Measurements from ENCODE around the gene TPRG1L.

The TPRG1L gene

DNA sequence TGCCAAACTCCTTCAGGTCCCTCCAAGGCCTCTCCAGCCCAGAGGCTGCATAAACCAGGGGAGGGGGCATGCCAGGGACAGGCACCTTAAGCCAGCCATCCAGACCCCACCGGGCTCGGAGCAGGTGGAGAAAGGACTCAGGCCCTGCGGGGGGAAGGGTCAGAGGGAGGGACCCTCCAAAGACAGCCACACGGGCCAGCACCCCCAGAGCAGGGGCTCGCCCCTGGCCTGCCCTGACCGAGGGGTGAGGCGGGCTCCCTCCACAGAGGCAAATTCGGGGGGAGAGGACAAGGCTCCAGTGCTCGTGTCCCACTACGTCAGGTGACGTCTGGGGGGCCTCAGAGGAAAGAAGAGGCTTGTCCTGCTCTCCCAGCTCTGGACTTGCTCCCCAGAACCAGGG, 21.7 kb upstream of the TPRG1L start:
- H3K36me3 ChIP-seq (ENCODE audit: control insufficient read depth in 4 of 4, insufficient read depth in 4 of 4, low read length in 3 of 4), result peaks cover 4 to 47% (median 17%) of the 10 kb centered on the region in 4 experiments
- H3K9me3 ChIP-seq (ENCODE audit: control extremely low read depth in 1 of 5, control insufficient read depth in 4 of 5, insufficient read depth in 2 of 5, low read depth in 1 of 5, low read length in 4 of 5), result no peaks in the 10 kb centered on the region
- no peak overlapping the region for H3K27ac ChIP-seq (ENCODE audit: insufficient read depth in 1 of 2, low read depth in 1 of 2, low read length in 2 of 2, poor library complexity in 1 of 2, severe bottlenecking in 2 of 2)
- H3K4me1 ChIP-seq (ENCODE audit: control extremely low read depth in 1 of 4, control insufficient read depth in 4 of 4, insufficient read depth in 4 of 4, low read length in 3 of 4), result peaks cover 0 to 51% (median 19%) of the 10 kb centered on the region in 4 experiments
- ChIA-PET POLR2A (no interaction called here), CTCF (interaction anchor here (1.4 kb wide), 1 partner anchor 15 kb away, joined by 5 read pairs; no protein-coding TSS in a partner anchor)
- WGBS (ENCODE audit: insufficient coverage), result 98% methylated on average over 5 of the region's 11 CpGs
- no peak overlapping the region for H3K4me3 ChIP-seq (ENCODE audit: control insufficient read depth in 1 of 7, extremely low read depth in 1 of 7, insufficient read depth in 4 of 7, low read depth in 2 of 7, low read length in 6 of 7)
- DNase-seq, result no peak
- no peaks in the 10 kb centered on the region for H3K27me3 ChIP-seq (replicated peaks in 2 of 5; ENCODE audit: control insufficient read depth in 4 of 5, insufficient read depth in 5 of 5, low read length in 4 of 5)

DNA sequence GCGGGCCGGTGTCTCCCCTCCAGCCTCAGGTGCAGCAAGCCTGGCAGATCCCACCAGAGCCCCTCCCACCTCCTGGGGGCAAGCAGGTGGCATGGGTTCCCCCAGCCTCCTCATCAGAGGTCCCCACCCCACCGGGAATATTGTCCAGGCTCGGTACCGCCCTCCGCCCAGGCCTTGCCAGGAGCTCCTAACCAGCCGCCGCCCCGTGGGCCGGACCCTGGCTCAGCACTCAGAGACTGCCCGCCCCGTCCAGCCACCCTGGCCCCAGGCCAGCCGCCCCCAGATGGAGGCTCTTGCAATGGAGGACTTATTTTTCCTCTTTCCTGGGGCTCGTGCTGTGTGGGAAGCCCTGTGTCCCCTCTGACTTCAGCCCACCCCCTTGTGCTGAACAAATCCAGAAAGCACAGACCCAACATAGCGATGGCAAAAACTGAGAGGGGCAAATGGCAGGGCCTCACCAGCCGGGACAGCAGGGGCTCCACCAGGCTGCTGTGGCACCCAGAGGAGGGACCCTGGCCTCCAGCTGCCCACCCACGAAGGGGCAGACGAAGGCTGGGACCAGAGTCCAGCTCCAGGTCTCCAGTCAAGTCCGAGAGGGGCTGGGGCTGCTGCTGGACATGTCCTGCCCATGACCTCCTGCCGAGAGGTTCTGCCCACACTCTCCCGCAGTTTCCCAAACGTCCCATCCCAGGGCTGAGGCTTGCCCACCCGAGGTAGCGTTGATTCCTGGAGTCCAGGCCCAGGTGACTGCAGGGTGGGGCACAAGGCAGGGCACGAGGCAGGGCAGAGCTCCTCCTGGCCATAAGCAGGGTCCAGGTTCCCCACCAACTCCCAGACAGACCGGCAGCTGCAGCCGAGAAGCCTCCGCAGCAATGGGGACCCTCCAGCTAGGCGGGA, 21.0 kb upstream of the TPRG1L start:
- DNase-seq, result no peak
- no peaks in the 10 kb centered on the region for H3K27me3 ChIP-seq (replicated peaks in 2 of 5; ENCODE audit: control insufficient read depth in 4 of 5, insufficient read depth in 5 of 5, low read length in 4 of 5)
- no peaks in the 10 kb centered on the region for H3K9me3 ChIP-seq (ENCODE audit: control extremely low read depth in 1 of 5, control insufficient read depth in 4 of 5, insufficient read depth in 2 of 5, low read depth in 1 of 5, low read length in 4 of 5)
- H3K36me3 ChIP-seq (ENCODE audit: control insufficient read depth in 4 of 4, insufficient read depth in 4 of 4, low read length in 3 of 4), result peaks cover 4 to 48% (median 19%) of the 10 kb centered on the region in 4 experiments
- ChIA-PET CTCF (no interaction called here), POLR2A (no interaction called here)
- H3K4me3 ChIP-seq (ENCODE audit: control insufficient read depth in 1 of 7, extremely low read depth in 1 of 7, insufficient read depth in 4 of 7, low read depth in 2 of 7, low read length in 6 of 7), result no peak overlapping the region
- peaks cover 0 to 51% (median 19%) of the 10 kb centered on the region in 4 experiments for H3K4me1 ChIP-seq (ENCODE audit: control extremely low read depth in 1 of 4, control insufficient read depth in 4 of 4, insufficient read depth in 4 of 4, low read length in 3 of 4)
- WGBS (ENCODE audit: insufficient coverage), result 93% methylated on average over 22 of the region's 29 CpGs
- H3K27ac ChIP-seq (ENCODE audit: insufficient read depth in 1 of 2, low read depth in 1 of 2, low read length in 2 of 2, poor library complexity in 1 of 2, severe bottlenecking in 2 of 2), result no peak overlapping the region

DNA sequence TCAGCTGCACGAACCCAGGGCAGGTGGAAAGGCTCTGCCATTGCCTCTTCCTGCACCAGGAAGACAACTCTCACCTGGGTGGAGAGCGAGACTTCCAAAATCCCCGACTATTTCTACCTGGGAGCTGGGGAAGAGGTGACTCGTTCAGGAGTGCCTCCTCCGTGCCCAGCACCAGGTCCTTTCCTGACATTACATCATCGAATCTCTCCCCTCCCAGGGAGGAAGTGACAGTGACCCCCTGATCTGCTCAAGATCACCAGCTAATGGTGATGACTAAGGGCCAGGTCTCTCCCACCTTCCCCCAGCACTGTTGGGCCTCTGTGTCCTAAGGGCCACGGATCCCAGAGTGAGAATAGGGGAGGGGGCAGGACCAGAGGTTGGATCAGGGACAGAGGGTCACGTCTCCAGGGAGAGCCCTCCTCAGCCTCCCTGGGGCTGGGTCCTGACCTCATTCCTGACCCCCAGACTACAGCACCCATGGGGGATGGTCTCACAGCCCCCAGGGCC, 20.3 kb upstream of the TPRG1L start:
- ChIA-PET CTCF (no interaction called here), POLR2A (no interaction called here)
- Histone ChIP-seq H3K27ac (ENCODE audit: insufficient read depth in 1 of 2, low read depth in 1 of 2, low read length in 2 of 2, poor library complexity in 1 of 2, severe bottlenecking in 2 of 2) (no peak overlapping the region), H3K9me3 (ENCODE audit: control extremely low read depth in 1 of 5, control insufficient read depth in 4 of 5, insufficient read depth in 2 of 5, low read depth in 1 of 5, low read length in 4 of 5) (no peaks in the 10 kb centered on the region), H3K4me3 (ENCODE audit: control insufficient read depth in 1 of 7, extremely low read depth in 1 of 7, insufficient read depth in 4 of 7, low read depth in 2 of 7, low read length in 6 of 7) (no peak overlapping the region), H3K36me3 (ENCODE audit: control insufficient read depth in 4 of 4, insufficient read depth in 4 of 4, low read length in 3 of 4) (peaks cover 4 to 48% (median 19%) of the 10 kb centered on the region in 4 experiments), H3K27me3 (replicated peaks in 2 of 5; ENCODE audit: control insufficient read depth in 4 of 5, insufficient read depth in 5 of 5, low read length in 4 of 5) (no peaks in the 10 kb centered on the region), H3K4me1 (ENCODE audit: control extremely low read depth in 1 of 4, control insufficient read depth in 4 of 4, insufficient read depth in 4 of 4, low read length in 3 of 4) (peaks cover 0 to 51% (median 19%) of the 10 kb centered on the region in 4 experiments)
- WGBS (ENCODE audit: insufficient coverage), result 99% methylated on average over 6 of the region's 8 CpGs
- DNase-seq, result no peak

DNA sequence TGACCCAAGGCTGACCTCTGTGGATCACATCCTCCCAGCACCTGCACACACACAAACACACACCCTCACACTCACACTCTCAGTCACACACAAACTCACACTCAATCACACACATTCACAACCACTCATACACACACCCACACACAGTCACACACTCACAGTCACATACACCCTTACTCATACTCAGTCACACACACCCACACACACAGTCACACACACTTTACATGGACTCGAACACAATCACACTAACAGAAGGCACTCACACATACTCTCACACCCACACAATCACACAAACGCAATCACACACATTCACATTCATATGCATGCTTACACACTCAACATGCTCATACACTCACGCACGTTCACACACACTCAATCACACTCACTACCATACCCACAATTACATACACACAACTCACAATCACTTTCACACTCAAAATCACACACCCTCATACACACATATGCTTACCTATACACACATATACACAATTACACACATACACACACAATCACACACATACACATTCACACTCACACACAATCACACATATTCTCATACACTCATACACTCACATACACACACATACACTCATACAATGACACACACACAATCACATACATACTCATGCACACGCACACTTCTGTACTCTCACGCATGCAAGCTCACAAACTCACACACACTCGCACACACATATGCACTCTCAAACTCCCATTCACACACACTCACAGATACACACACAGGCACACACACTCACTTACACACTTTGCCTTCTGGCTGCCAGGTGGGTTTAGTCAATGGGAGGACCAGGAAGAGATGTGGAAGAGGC, 19.6 kb upstream of the TPRG1L start:
- peaks cover 4 to 43% (median 18%) of the 10 kb centered on the region in 4 experiments for H3K36me3 ChIP-seq (ENCODE audit: control insufficient read depth in 4 of 4, insufficient read depth in 4 of 4, low read length in 3 of 4)
- H3K27me3 ChIP-seq (replicated peaks in 2 of 5; ENCODE audit: control insufficient read depth in 4 of 5, insufficient read depth in 5 of 5, low read length in 4 of 5), result no peaks in the 10 kb centered on the region
- ChIA-PET CTCF (no interaction called here), POLR2A (no interaction called here)
- no peaks in the 10 kb centered on the region for H3K9me3 ChIP-seq (ENCODE audit: control extremely low read depth in 1 of 5, control insufficient read depth in 4 of 5, insufficient read depth in 2 of 5, low read depth in 1 of 5, low read length in 4 of 5)
- H3K4me3 ChIP-seq (ENCODE audit: control insufficient read depth in 1 of 7, extremely low read depth in 1 of 7, insufficient read depth in 4 of 7, low read depth in 2 of 7, low read length in 6 of 7), result no peak overlapping the region
- H3K27ac ChIP-seq (ENCODE audit: insufficient read depth in 1 of 2, low read depth in 1 of 2, low read length in 2 of 2, poor library complexity in 1 of 2, severe bottlenecking in 2 of 2), result no peak overlapping the region
- no peak for DNase-seq
- over 99% methylated on average over 7 of the region's 7 CpGs for WGBS (ENCODE audit: insufficient coverage)
- peaks cover 2 to 51% (median 22%) of the 10 kb centered on the region in 4 experiments for H3K4me1 ChIP-seq (ENCODE audit: control extremely low read depth in 1 of 4, control insufficient read depth in 4 of 4, insufficient read depth in 4 of 4, low read length in 3 of 4)

DNA sequence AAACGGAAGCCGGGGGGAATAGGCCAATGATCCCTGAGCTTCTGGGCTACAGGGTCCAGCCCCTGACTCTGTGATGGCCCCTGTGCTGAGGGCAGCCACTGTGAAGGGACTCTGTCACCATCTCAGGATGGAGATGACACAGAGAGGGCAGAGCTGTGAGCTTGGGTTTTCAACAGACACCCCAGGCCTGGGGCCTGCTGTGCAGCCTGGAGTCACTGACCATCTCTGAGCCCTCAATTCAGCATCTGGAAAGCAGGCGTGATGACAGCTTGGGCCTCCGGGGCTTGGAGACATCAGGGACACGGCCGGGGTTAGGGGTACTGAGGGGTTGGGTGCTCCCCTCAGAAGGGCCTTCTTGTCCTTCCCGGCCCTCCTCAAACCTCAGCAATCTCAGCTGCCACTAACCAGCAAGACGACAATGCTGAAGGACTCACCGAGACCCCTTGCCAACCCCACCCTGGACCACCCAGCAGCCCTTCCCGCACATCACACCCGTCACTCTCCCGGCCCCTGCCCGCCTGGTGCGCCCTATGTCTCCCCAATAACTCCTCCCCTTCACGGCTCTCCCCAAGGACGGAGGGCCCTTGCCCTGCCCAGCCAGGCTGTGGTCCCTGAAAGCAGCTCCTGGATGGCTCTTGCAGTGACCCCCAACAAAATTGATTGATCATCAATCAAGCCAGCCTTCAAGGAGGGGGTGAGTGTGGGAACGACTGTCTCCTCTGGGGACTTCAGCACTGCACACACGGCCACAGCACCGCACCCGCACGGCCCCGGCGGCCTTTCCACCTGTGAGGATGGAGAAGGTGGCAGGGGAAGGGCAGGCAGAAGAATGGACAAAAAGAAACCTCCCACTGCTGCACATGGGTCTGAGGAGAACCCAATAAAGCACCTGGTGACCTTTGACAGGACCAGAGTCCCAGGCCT, 17.8 kb upstream of the TPRG1L start:
- 94% methylated on average over 19 of the region's 23 CpGs for WGBS (ENCODE audit: insufficient coverage)
- H3K4me1 ChIP-seq (ENCODE audit: control extremely low read depth in 1 of 4, control insufficient read depth in 4 of 4, insufficient read depth in 4 of 4, low read length in 3 of 4), result peaks cover 2 to 46% (median 37%) of the 10 kb centered on the region in 4 experiments
- no peak for DNase-seq
- ChIA-PET POLR2A (interaction anchor here (0.6 kb wide), 1 partner anchor 12 kb away, joined by 3 read pairs; no protein-coding TSS in a partner anchor), CTCF (interaction anchor here (0.9 to 2.9 kb wide), 3 partner anchors 8 to 154 kb away, joined by 4 to 9 read pairs (median 5); no protein-coding TSS in a partner anchor)
- H3K4me3 ChIP-seq (ENCODE audit: control insufficient read depth in 1 of 7, extremely low read depth in 1 of 7, insufficient read depth in 4 of 7, low read depth in 2 of 7, low read length in 6 of 7), result no peak overlapping the region
- peaks cover 0 to 2% (median 0%) of the 10 kb centered on the region in 5 experiments for H3K27me3 ChIP-seq (replicated peaks in 2 of 5; ENCODE audit: control insufficient read depth in 4 of 5, insufficient read depth in 5 of 5, low read length in 4 of 5)
- peaks cover 2 to 27% (median 10%) of the 10 kb centered on the region in 4 experiments for H3K36me3 ChIP-seq (ENCODE audit: control insufficient read depth in 4 of 4, insufficient read depth in 4 of 4, low read length in 3 of 4)
- no peaks in the 10 kb centered on the region for H3K9me3 ChIP-seq (ENCODE audit: control extremely low read depth in 1 of 5, control insufficient read depth in 4 of 5, insufficient read depth in 2 of 5, low read depth in 1 of 5, low read length in 4 of 5)
- H3K27ac ChIP-seq (ENCODE audit: insufficient read depth in 1 of 2, low read depth in 1 of 2, low read length in 2 of 2, poor library complexity in 1 of 2, severe bottlenecking in 2 of 2), result no peak overlapping the region

GRCh38 chr1:3607703-3608065, 17.1 kb upstream of the TPRG1L start:
- no peaks in the 10 kb centered on the region for H3K9me3 ChIP-seq (ENCODE audit: control extremely low read depth in 1 of 5, control insufficient read depth in 4 of 5, insufficient read depth in 2 of 5, low read depth in 1 of 5, low read length in 4 of 5)
- peaks cover 0 to 25% (median 10%) of the 10 kb centered on the region in 4 experiments for H3K36me3 ChIP-seq (ENCODE audit: control insufficient read depth in 4 of 4, insufficient read depth in 4 of 4, low read length in 3 of 4)
- no peak overlapping the region for H3K27ac ChIP-seq (ENCODE audit: insufficient read depth in 1 of 2, low read depth in 1 of 2, low read length in 2 of 2, poor library complexity in 1 of 2, severe bottlenecking in 2 of 2)
- H3K4me1 ChIP-seq (ENCODE audit: control extremely low read depth in 1 of 4, control insufficient read depth in 4 of 4, insufficient read depth in 4 of 4, low read length in 3 of 4), result peaks cover 2 to 41% (median 39%) of the 10 kb centered on the region in 4 experiments
- peaks cover 0 to 3% (median 0%) of the 10 kb centered on the region in 5 experiments for H3K27me3 ChIP-seq (replicated peaks in 2 of 5; ENCODE audit: control insufficient read depth in 4 of 5, insufficient read depth in 5 of 5, low read length in 4 of 5)
- ChIA-PET CTCF (interaction anchor here (1.2 to 2.9 kb wide), 4 partner anchors 14 to 155 kb away, joined by 5 to 9 read pairs (median 5); no protein-coding TSS in a partner anchor), POLR2A (no interaction called here)
- no peak for DNase-seq
- WGBS (ENCODE audit: insufficient coverage), result 95% methylated on average over 17 of the region's 18 CpGs
- H3K4me3 ChIP-seq (ENCODE audit: control insufficient read depth in 1 of 7, extremely low read depth in 1 of 7, insufficient read depth in 4 of 7, low read depth in 2 of 7, low read length in 6 of 7), result no peak overlapping the region
